HL-60 (cell line): Measurements from ENCODE around the gene SPACA6.

Experiments
- CTCF ChIP-seq: IDR thresholded peaks from one replicate; pipeline ENCODE4 v1.5.1; 2011; ENCODE audit warnings: low read length, control low read depth, inconsistent platforms; ENCODE audit not compliant: insufficient read depth
- POLR2AphosphoS5 ChIP-seq: IDR thresholded peaks from 2 replicates; pipeline ENCODE4 v1.6.1; 2012; ENCODE audit warnings: low read depth

GRCh38 chr19:51695702-51696315 lies 2.7 kb downstream of the SPACA6 start:
- TF ChIP-seq CTCF (no peak), POLR2AphosphoS5 (no peak)
